Keratinocyte (primary cell): Measurements from ENCODE around the gene SPATA4.

Experiments used
- CTCF ChIP-seq, 3 experiments: IDR thresholded peaks in 1 of 3; conservative IDR thresholded peaks in 1 of 3; optimal IDR thresholded peaks in 1 of 3; 2 replicates in 2 of 3; 3 replicates in 1 of 3; pipeline versions ENCODE3 to v1.5.1; 2011; ENCODE audit warnings: low read length in 3 of 3, mild to moderate bottlenecking in 3 of 3, moderate library complexity in 2 of 3, control low read depth in 1 of 3, inconsistent platforms in 1 of 3; ENCODE audit not compliant: insufficient read depth in 2 of 3; ENCODE audit errors: extremely low read depth in 1 of 3
- EZH2 ChIP-seq: IDR thresholded peaks from one replicate; pipeline ENCODE4 v1.6.1; 2012; ENCODE audit warnings: inconsistent platforms, mild to moderate bottlenecking, low read length, moderate library complexity

DNA sequence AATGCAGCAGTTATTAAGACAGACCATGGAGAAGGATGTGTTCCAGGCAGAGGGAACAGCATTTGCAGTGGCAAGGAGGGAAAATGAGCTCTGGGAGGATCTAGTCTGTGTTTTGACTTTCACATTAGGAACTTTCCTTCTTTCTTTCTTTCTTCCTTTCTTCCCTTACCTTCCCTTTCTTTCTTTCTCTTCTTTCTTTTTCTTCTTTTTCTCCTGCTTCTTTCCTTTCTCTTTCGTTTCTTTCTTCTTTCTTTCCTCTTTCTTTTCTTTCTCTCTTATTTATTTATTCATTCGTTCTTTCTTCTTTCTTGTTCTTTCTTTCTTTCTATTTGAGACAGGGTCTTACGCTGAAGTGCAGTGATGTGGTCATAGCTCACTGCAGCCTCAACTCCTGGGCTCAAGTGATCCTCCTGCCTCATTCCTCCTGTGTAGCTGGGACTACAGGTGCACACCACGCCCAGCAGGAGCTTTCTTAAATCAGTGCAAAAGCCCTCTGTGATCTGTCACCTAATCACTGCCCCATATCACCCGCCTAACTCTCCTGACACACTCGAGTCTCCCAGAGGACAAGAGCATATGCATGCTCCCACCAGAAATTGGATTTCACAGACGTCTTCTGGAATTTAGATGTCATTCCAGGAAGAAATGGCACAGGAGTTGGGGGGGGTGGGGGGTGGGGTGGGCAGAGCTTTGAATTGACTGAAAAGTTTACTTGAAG is 15.4 kb upstream of the SPATA4 start:
- no peak for TF ChIP-seq CTCF (optimal IDR thresholded peaks at IDR 0.05 in 1 of 3, IDR thresholded peaks at IDR 0.05 in 1 of 3, conservative IDR thresholded peaks at IDR 0.05 in 1 of 3; ENCODE audit: extremely low read depth in 1 of 3, insufficient read depth in 2 of 3, low read length in 3 of 3)
- no peak for TF ChIP-seq EZH2
